HG02970 (cell line): ENCODE results near the gene ZGRF1.
"Not testable (repeated sequence)": the region's sequence is repeated elsewhere in the genome, so short reads cannot be mapped to it uniquely, and the experiment has no call there.

ENCODE experiments used
- ATAC-seq: cut with Tn5 transposase; IDR thresholded peaks from one replicate; pipeline ENCODE4 v1.9.1; 2021; ENCODE audit warnings: mild to moderate bottlenecking, moderate library complexity, moderate number of reproducible peaks; ENCODE audit not compliant: unreplicated experiment, low FRiP score

The ZGRF1 gene

GRCh38 chr4:112644595-112645535 is 8.2 kb upstream of the ZGRF1 start:
- not testable (repeated sequence) for ATAC-seq

GRCh38 chr4:112642526-112642925 is 5.8 kb upstream of the ZGRF1 start:
- ATAC-seq = no peak

DNA sequence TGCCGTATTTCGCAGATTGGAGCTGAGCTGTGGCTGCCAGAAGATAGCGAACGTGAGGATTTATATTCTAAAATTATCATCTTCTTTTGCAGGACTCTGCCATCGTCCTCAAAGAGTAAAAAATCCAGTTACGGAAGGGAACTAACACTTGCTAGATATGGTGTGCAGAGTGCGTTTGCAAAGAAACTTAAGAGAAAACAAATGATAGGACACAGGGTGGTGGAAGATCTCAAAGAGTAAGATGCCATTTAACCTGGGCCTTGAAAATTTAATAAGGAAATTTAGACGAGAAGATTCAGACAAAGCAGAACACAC is 800 bp upstream of the ZGRF1 start:
- no peak for ATAC-seq

DNA sequence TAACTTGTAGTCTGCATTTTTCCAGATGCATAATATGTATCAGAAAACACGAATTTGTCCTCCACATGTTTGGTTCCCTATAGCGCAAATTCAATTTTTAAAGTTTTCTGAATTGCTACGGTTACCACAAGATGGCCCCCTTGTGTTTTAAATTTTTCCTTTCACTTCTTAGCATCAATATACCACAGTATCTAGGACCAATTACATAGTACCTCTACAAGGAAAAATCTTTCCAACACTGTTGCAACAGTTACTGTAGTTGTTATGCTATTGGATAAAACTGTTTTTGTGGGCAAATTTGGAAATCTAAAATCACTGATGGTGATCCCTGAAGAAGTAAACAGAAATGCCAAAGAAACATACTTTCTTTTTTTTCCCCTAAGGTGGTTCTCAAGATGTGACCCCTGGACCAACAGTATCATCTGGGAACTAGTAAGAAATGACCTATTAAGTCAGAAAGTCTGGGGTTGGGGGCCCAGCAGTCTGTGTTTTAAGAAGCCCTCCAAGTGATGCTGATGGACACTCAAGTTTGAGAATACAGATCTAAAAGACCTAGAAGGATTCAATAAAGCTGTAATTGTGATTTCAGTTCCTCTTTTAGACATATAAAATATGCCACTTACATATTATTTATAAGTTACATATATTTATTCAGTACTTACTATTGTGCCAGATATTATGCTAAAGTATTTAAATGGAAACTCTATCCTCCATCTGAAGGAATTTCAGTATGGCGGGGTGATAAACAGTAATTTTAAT is 3.1 kb downstream of the ZGRF1 start:
- ATAC-seq = no peak

DNA sequence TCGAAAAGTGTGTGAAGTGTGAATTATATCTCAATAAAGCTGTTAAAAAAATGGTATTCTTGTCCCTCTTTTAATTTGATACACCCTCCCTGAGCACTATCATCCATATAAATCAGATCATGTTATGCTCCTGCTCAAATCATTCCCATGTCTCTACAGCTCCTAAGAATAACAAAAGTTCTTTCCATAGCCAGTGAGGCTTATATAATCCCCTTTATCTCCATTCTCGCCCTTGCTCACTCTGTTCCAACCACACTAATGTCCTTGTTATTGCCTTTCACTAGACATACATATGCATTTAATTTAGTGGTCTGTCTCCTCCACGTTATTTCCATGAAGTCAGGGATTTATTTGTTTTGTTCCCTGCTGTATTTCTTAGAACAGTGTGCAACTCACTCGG is 10.5 kb downstream of the ZGRF1 start:
- no peak for ATAC-seq

DNA sequence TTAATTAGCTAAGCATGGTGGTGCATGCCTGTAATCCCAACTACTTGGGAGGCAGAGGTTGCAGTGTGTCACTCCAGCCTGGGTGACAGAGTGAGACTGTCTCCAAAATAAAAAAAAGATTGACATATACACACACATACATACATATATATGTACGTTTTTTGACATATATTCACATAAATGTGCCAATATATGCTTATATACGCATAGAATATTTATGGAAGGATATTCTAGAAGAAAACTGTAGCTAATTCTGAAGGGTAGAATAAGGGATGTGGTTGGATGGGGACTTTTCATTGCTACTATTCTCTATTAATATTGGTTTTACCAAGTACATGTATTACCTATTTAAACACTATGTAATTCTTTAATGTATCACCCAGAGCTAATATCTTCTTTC is 19.7 kb downstream of the ZGRF1 start:
- no peak for ATAC-seq

DNA sequence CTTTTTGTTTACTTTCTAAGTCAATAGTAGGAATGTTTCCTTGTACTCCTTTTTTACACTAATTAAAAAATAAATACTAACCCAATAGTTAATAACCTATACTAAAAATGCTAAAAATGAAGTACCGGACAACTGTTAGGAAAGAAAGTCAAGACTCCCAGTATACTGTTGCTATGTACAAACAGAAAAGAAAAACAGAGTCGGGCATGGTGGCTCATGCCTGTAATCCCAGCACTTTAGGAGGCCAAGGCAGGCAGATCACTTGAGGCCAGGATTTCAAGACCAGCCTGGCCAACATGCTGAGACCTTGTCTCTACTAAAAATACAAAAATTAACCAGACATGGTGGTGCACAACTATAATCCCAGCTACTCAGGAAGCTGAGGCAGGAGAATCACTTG is 23.9 kb downstream of the ZGRF1 start:
- not testable (repeated sequence) for ATAC-seq

- no peak for ATAC-seq
Measured at GRCh38 chr4:112604589-112604988, 32.1 kb downstream of the ZGRF1 start.

DNA sequence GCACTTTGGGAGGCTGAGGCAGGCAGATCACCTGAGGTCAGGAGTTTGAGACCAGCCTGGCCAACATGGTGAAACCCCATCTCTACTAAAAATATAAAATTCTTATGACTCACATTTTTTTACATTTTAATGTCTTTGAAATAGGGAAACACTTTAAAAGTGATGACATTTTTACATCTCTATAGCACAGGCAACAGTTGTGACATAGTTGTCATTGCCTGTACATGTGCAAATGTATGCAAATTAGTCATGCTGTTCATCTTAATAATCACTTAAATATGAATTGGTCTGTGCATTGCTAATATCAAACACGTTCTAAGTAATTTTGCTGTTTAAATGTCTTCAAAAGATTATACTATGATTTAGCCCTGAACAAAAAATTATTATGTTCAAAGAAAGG is 41.7 kb downstream of the ZGRF1 start:
- ATAC-seq = no peak

GRCh38 chr4:112593438-112594133 is 43.1 kb downstream of the ZGRF1 start:
- ATAC-seq = no peak

GRCh38 chr4:112592717-112593116 is 44.0 kb downstream of the ZGRF1 start:
- ATAC-seq = no peak

GRCh38 chr4:112591593-112591992 is 45.1 kb downstream of the ZGRF1 start:
- no peak for ATAC-seq

GRCh38 chr4:112589206-112589605 is 47.5 kb downstream of the ZGRF1 start:
- no peak for ATAC-seq

- ATAC-seq = no peak
Measured at GRCh38 chr4:112585977-112586736, 50.6 kb downstream of the ZGRF1 start.

GRCh38 chr4:112567536-112567935 is 69.2 kb downstream of the ZGRF1 start:
- no peak for ATAC-seq

GRCh38 chr4:112564706-112565270 is 71.9 kb downstream of the ZGRF1 start:
- ATAC-seq = no peak

- no peak for ATAC-seq
Measured at GRCh38 chr4:112563431-112564200, 73.1 kb downstream of the ZGRF1 start.

GRCh38 chr4:112562254-112562879 is 74.3 kb downstream of the ZGRF1 start:
- no peak for ATAC-seq

GRCh38 chr4:112560084-112560483 is 76.6 kb downstream of the ZGRF1 start:
- ATAC-seq = no peak
